Measurements from ENCODE around the gene TELO2. TPM values are rescaled to one million over a fixed set of nuclear protein-coding genes. Genes with fewer than 3 reads are reported as not detected.
"Not testable (repeated sequence)": the region's sequence is repeated elsewhere in the genome, so short reads cannot be mapped to it uniquely, and the experiment has no call there.

TELO2 gene
- total RNA-seq, 4 donors from 2014 or later: 34.5 to 105 (median 82.4) TPM

- TF ChIP-seq POLR2A (IDR thresholded peaks at IDR 0.05): no peak
- TF ChIP-seq, protein P1, sequence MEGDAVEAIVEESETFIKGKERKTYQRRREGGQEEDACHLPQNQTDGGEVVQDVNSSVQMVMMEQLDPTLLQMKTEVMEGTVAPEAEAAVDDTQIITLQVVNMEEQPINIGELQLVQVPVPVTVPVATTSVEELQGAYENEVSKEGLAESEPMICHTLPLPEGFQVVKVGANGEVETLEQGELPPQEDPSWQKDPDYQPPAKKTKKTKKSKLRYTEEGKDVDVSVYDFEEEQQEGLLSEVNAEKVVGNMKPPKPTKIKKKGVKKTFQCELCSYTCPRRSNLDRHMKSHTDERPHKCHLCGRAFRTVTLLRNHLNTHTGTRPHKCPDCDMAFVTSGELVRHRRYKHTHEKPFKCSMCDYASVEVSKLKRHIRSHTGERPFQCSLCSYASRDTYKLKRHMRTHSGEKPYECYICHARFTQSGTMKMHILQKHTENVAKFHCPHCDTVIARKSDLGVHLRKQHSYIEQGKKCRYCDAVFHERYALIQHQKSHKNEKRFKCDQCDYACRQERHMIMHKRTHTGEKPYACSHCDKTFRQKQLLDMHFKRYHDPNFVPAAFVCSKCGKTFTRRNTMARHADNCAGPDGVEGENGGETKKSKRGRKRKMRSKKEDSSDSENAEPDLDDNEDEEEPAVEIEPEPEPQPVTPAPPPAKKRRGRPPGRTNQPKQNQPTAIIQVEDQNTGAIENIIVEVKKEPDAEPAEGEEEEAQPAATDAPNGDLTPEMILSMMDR (IDR thresholded peaks at IDR 0.05): no peak
- Histone ChIP-seq H3K9me3 (no peaks in the 10 kb centered on the region), H3K4me1 (peaks cover 0 to 28% (median 0%) of the 10 kb centered on the region in 4 donors), H3K27me3 (no peaks in the 10 kb centered on the region), H3K27ac (peak overlapping the region; percentile 89 to 98 (median 93)), H3K4me3 (peak overlapping the region; percentile 91 to 100 (median 98)), H3K36me3 (no peaks in the 10 kb centered on the region)
- DNase-seq: no peak
These were observed 17.5 kb upstream of the TELO2 start for GRCh38 chr16:1475552-1476114.

DNA sequence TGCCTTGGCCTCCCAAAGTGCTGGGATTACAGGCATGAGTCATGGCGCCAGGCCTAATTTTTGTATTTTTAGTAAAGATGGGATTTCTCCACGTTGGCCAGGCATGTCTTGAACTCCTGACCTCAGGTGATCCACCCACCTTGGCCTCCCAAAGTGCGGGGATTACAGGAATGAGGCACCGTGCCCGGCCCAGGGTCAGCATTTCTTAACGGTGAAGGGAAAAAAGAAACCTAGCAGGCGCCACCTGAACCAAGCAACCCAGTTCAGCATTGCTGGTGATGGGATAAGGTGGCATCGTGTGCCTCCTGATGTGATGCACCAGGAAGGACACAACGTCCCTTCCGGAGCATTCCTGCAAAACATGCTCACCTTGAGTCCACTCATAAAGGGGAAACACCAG is 16.1 kb upstream of the TELO2 start:
- no peak for TF ChIP-seq POLR2A (IDR thresholded peaks at IDR 0.05)
- TF ChIP-seq, protein P1 (IDR thresholded peaks at IDR 0.05): no peak
- no peaks in the 10 kb centered on the region for H3K36me3 ChIP-seq
- no peaks in the 10 kb centered on the region for H3K27me3 ChIP-seq

GRCh38 chr16:1478937-1479336 is 14.2 kb upstream of the TELO2 start:
- not testable (repeated sequence) for H3K27ac ChIP-seq, H3K4me3 ChIP-seq, H3K27me3 ChIP-seq, H3K36me3 ChIP-seq, H3K9me3 ChIP-seq, DNase-seq
- peaks cover 0 to 10% (median 0%) of the 10 kb centered on the region in 4 donors for H3K4me1 ChIP-seq

More for the DNA sequence above, 16.1 kb upstream of the TELO2 start:
- Histone ChIP-seq H3K27ac (no peak overlapping the region), H3K4me1 (peaks cover 0 to 22% (median 0%) of the 10 kb centered on the region in 4 donors), H3K4me3 (no peak overlapping the region), H3K9me3 (no peaks in the 10 kb centered on the region)
- no peak for DNase-seq

GRCh38 chr16:1481906-1482835 is 11.0 kb upstream of the TELO2 start:
- H3K27ac ChIP-seq: no peak overlapping the region
- no peak for TF ChIP-seq POLR2A (IDR thresholded peaks at IDR 0.05)
- no peaks in the 10 kb centered on the region for H3K36me3 ChIP-seq
- H3K9me3 ChIP-seq: no peaks in the 10 kb centered on the region
- no peak overlapping the region for H3K4me3 ChIP-seq
- DNase-seq: no peak
- no peaks in the 10 kb centered on the region for H3K27me3 ChIP-seq
- no peaks in the 10 kb centered on the region for H3K4me1 ChIP-seq

- Histone ChIP-seq H3K36me3 (no peaks in the 10 kb centered on the region), H3K27me3 (no peaks in the 10 kb centered on the region), H3K4me3 (no peak overlapping the region), H3K9me3 (no peaks in the 10 kb centered on the region), H3K27ac (no peak overlapping the region), H3K4me1 (no peaks in the 10 kb centered on the region)
- TF ChIP-seq, protein P1 (IDR thresholded peaks at IDR 0.05): no peak
- no peak for TF ChIP-seq POLR2A (IDR thresholded peaks at IDR 0.05)
- no peak for DNase-seq
These were observed 7.2 kb upstream of the TELO2 start for GRCh38 chr16:1485847-1486496.

DNA sequence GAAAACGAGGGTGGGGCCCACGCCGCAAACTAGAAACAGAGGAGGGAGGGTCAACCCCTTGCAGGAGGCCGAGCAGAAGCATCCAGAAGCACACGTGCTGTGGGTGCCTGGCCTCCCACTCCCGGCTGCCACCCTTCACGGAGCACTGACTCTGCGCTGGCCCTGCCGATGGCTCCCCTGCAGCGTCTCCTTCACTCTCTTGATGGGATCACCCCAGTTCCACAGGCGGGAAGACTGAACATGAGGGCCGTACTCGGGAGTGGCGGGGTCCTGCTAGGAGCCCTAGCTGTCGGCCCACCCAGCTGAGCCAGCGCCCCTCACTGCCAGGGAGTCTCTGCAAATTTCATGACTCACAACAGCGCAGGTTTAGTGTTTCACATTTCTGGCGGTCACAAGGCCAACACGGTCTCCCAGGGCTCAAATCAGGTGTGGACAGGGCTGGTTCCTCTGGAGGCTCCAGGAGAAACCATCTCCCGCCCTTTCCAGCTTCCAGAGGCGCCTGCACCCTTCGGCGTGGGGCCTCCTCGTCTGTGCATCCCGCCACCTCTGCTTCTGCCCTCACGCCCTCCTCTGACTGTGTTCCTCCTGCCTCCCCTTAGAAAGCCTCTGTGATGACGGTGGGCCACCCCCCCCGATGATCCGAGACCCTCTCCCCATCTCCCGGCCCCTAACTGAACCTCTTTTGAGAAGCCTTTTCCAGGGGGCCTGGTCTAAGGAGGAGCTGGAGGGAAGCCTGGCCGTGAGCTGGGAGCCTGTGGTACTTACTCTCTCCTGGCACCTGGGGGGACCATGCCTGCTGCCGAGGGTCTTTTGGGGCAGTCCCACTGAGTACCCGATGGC is 6.4 kb upstream of the TELO2 start:
- Histone ChIP-seq H3K4me1 (no peaks in the 10 kb centered on the region), H3K9me3 (no peaks in the 10 kb centered on the region), H3K27me3 (no peaks in the 10 kb centered on the region), H3K36me3 (no peaks in the 10 kb centered on the region), H3K27ac (no peak overlapping the region), H3K4me3 (no peak overlapping the region)
- no peak for TF ChIP-seq POLR2A (IDR thresholded peaks at IDR 0.05)
- TF ChIP-seq, protein P1 (IDR thresholded peaks at IDR 0.05): no peak
- no peak for DNase-seq

All from Peyer's patch (tissue), 4 donors.